NCI-H69 (cell line): Measurements from ENCODE around the gene RAB8A.
"Not testable (repeated sequence)": the region's sequence is repeated elsewhere in the genome, so short reads cannot be mapped to it uniquely, and the experiment has no call there.

Experiments used
- DNase-seq: peaks from one replicate; lab custom pipeline; 2025; lab: John Stamatoyannopoulos, UW

Gene RAB8A

DNA sequence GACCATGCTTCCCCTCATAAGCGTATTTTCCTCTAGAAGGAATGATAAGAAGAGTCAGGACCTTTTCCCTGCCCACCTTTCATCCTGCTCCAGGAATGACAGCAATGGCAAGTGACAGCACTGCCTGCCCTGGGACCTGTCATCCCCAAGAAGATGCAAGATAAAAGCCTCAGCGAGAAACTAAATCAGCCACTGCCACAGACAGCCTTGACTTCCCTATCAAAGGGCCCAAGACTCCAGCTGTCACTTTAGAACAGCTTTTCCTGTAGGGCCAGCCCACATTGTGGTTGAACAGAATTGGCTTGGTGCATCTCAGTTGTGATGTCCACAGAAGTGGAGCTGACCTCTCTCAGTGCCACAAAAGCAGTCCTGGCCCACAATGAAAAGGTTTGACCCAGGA, 1.1 kb downstream of the RAB8A start:
- DNase-seq = no peak

DNA sequence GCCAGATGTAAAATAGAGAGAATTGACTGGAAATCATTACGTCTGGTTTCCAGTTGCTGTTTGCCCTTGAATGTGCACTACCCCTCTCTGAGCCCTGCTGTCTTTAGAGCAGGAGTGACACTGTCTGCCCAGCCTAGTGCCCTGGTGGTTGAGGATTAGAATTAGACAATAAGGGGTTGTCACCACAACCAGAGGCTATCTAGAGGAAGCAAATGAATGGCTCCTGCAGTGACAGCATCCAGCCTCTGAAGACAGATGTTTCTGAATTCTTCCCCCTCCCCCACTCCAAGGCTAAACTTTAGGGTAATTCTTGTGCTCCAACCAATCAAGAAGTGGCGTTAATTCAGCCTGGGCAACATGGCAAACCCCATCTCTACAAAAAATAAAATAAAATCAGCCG, 2.0 kb downstream of the RAB8A start:
- no peak for DNase-seq

DNA sequence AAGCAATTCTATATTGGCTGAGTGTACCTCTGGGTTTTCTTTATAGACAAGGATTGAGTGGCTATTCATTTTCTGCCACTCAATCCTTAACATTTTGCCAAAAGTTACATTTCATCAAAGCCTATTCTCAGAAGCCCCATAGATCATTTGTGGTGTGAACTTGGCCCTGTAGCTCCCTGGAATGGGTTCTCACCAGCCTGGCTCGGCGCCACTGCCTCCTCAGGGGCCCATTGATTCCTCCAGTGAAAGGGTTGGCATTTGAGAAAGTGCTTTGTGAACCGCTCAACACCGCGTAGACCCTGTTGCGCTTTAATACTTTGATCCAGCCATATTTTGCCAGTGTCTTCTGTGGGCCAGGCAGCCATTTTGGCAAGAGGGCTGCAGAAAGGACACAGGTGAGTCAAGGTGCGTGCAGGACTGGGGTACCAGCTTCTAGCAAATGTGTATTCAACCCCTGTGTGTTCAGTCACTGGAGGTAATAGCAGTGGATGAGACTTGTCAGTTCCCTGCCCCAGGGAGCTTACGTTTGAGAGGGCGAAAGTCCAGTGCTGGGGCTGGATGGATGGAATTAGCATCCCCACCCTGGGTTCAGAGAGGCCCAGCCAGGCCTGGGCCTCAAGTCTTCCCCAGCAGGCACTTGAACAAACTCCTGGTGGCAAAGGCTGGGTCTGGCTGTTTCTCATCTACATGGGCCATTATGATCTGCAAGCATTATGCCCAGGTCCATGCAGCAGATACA, 3.8 kb downstream of the RAB8A start:
- no peak for DNase-seq

DNA sequence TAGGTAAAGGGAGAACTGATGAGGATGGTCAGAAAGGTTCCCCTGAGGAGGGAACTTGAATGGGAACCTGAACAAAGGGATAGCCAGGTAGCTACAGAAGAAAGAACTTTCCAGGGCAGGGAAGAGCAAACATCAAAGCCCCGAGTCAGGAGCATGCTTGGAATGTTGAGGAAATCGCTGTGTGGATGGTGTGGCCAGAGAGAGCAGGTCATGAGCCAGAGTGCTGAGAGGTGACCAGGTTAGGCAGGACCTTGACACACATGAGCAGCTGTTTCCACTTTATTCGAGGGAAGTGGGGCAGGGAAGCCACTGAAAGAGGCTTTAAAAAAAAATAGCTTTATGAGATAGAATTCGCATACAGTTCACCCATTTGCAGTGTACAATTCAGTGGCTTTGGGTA, 4.4 kb downstream of the RAB8A start:
- no peak for DNase-seq

DNA sequence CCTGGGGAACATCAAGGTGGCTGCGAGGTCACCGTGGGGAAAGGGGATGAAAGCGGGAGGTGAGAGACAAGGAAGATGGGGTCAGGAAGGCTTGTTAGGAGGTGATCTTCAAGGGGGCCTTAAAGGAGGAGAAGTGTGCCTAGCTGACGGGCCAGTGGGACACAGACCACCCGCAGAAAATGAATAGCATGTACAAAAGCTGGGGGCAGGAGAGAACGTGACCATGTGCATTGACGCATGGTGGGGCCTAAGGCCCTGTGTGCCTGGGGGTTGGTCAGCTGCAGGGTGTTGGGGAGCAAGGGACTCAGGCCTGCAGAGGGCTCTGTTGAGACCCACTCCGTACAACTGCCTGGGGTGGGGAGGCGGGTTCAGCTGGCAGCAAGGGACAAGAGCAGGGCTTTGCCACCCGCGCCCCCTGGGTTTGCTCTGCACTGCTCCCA, 5.9 kb downstream of the RAB8A start:
- DNase-seq = no peak

DNA sequence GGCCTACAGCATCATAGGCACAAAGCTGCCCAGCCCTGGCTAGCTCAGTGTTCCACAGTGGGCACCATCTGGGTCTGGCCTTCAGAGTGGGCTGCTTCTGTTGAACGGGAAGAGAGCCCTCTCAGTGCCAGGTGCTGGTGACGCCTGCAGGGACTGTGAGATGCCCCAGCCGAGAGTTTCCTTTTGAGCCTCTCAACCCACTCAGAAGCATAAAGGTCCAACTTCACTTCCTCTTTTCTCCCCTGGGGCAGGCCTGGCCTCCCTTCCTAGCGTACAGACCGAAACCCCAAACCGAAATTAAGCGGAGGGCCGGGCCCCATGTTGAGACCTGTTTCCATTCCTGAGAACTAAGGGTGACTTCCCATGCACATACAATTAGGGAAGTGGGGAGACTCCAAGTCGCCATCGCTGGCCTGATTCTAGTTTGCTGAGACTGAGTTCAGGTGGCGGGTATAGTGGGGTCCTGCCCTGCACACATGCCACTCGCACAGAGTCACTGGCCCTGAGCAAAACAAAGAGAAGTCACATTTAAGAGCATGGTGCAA, 6.9 kb downstream of the RAB8A start:
- DNase-seq = no peak

DNA sequence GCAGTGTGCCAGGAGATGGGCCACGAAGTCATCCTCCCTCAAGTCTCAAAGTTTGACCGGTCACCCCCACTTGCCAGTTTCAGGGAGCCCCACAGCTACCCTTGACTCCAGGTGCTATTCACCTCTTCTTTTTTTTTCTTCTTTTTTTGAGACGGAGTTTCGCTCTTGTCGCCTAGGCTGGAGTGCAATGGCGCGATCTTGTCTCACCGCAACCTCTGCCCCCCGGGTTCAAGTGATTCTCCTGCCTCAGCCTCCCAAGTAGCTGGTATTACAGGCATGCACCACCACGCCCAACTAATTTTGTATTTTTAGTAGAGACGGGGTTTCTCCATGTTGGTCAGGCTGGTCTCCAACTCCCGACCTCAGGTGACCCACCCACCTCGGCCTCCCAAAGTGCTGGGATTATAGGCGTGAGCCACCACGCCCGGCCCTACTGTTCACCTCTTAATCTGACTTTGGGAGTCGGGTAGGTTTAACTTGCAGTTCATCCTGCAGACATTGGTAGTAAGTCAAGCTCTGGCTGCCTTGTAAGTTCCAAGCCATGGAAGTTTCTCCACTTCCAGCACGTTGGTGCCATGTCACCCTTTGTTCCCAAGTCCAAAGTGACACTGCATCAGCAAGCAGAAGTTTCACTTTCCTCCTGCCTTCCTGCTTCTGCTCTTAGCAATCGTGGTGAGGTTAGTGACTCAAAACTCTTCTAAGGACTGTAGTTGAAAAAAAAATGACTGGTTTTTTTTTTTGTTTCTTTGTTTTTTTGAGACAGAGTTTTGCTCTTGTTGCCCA, 7.6 kb downstream of the RAB8A start:
- DNase-seq = not testable (repeated sequence)

DNA sequence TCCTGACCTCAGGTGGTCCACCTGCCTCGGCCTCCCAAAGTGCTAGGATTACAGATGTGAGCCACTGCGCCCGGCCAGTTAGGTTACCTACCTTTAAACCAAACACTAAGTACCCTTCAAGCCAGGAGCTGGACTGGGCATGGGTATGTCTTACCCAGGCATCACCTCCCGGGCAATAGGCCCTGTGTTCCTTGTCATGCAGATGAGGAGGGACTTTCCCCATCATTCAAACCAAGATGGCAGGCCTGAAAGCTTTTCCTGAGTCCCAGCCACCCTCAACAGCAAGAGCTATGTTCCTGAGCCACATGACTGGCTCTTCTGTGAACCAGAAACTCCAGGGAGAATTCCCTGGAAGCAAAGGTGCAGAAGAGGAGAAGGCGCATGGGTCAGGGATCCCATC, 9.5 kb downstream of the RAB8A start:
- DNase-seq = no peak

DNA sequence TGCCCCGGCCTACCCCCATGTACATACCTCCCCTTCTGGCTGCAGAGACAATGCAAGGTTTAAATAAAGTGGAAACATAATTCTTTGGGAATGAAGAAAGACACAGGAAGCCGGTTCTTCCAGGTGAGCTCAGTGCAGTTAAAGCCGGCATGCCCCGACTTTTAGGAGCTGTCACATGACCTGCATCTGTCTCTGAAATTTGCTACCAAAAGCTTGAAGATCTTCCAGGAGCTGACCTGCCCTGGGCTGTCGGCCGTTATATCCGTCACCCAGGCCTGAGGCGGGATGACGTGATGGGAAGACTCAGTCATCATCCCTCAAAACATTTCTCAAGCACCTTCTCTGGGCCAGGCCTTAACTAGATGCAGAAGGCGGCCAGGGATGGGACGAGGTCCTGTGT, 10.3 kb downstream of the RAB8A start:
- DNase-seq = no peak

DNA sequence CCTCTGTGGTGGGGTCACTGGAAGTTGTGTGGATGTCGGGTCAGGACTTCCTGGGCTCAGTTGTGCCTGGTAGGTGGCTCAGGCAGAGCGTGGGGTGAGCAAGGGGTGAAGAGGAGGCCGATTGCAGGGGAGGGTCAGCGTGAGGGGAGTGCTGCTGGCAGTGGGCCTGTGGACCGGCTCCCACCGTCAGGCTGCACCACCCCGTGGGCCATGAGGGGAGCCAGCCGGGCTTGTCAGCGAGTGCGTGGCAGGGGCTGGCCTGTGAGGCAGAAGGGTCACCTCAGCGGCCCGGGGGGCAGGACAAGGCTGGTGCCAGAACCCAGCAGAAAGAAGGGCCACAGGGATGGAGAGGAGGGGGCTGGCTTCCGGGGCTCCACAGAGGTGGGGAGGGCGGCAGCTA, 13.3 kb downstream of the RAB8A start:
- DNase-seq = no peak

DNA sequence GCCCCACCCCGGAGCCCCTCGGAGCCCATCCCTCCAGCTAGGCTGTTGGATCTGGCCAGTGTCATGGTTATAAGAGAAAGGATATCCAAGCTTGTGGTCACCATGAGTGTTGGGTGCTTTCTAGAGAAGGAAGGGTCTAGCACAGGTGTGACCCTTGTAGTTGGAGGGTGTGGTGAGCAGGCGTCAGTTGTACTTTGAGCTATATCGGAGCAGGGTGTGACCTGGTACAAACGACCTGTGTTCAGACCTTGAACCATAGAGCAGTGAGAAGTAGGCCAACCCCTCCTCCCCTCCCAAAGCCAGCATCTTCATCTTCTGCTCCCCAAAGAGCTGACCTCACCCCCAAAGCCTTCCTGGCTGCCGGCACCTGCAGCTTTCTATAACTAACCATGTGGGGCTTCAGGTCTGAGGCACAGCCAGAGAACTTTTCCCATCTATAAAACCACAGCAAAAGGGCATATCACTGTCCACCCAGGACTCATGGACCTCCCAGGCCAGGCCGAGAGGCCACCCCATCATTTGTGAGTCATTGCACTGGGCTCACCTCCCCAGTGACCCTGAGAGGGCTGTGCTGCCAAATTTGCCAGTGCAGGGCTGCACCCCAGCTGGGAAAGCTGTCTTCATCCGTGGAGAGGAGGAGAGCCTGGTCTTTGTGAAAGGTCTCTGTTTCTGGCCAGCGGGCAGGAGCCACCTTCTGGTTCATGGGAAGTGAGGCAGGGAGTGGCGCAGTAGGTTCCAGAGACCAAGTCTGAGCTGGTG, 14.2 kb downstream of the RAB8A start:
- DNase-seq = no peak

DNA sequence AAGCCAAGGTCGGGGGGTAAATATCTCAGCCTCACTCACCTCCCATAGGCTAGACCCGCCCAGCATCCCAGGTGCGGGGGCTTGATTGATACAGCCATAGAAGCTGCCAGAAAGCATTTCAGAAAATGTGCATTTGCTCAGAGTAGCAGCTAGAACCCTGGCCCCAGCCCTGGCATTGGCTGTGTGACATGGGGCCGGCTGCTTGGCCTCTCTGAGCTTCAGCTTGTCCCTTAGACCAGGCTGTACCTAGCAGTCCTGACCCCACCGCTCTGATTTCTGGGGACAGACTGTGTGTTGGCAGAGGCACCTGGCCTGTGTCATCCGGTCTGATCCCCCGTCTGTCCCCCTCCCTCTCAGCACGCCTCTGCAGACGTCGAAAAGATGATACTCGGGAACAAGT, 15.4 kb downstream of the RAB8A start:
- DNase-seq = no peak

DNA sequence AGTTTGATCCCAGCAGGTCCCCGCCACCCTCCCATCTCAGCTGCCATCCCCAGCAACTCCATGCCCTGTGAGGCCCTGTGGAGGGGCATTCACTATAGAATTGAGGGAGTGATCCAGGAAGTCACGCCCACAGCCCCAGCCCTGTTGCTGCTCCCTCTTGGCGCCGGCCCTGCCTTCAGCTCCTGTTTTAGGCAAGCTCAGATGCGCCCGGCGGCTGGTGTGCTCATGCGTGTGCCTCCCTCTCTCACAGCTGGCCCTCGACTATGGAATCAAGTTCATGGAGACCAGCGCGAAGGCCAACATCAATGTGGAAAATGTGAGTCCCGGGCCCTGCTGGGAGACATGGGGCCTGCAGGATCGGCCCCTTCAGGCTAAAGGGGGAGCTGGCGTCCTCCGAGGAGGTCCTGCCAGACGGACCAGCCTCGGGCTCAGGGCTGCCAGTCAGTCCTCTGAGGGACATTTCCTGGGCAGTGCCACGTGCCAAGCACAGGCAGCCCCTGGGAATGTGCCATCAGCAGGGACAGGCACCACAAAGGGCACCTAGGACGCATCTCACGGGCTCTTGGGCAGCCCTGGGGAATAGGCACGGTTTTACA, 16.2 kb downstream of the RAB8A start:
- no peak for DNase-seq

DNA sequence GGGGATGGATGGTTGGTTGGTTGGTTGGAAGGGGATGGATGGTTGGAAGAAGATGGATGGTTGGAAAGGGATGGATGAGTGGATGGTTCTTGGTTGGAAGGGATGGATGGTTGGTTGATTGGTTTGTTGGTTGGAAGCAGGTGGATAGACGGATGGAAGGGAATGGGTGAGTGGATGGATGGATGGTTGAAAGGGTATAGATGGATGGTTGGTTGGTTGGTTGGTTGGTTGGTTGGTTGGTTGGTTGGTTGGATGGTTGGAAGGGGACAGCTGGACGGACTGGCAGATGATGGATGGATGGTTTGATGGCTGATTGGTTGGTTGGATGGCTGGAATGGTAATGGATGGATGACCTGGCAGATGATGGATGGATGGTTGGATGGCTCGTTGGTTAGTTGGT, 20.0 kb downstream of the RAB8A start:
- DNase-seq = no peak

DNA sequence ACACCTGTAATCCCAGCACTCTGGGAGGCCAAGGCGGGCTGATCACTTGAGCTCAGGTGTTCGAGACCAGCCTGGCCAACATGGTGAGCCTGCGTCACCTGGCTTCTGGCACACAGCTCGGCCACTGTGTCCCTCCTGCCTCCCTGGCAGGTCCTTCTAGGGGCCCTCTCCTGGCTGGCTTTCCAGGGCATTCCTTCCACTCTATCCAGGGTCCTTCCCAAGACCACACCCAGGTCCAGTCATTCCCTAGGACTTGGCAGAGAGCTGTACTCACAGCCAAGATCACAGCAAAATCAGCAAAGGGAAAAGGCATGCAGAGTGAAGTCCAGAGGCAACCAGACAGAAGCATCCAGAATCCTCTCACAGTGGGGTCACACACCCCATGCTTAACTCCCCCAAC, 22.1 kb downstream of the RAB8A start:
- DNase-seq = no peak

DNA sequence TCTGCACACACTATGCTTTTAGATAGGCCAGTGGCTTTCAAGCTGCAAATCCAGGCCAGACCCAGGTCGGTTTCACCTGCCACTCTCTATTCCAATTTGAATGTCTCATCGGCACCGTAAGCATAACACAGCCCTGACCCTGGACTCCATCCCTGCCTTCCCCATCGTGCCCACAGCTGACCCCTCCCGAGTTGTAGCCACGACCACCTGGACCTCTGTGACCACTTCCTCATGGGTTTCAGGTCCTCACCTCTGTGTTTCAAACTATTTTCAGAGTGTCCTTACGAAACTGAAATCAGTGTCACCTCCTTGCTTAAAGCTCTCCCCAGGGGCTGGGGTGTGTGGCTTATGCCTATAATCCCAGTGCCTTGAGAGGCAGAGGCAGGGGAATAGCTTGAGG, 22.8 kb downstream of the RAB8A start:
- no peak for DNase-seq

DNA sequence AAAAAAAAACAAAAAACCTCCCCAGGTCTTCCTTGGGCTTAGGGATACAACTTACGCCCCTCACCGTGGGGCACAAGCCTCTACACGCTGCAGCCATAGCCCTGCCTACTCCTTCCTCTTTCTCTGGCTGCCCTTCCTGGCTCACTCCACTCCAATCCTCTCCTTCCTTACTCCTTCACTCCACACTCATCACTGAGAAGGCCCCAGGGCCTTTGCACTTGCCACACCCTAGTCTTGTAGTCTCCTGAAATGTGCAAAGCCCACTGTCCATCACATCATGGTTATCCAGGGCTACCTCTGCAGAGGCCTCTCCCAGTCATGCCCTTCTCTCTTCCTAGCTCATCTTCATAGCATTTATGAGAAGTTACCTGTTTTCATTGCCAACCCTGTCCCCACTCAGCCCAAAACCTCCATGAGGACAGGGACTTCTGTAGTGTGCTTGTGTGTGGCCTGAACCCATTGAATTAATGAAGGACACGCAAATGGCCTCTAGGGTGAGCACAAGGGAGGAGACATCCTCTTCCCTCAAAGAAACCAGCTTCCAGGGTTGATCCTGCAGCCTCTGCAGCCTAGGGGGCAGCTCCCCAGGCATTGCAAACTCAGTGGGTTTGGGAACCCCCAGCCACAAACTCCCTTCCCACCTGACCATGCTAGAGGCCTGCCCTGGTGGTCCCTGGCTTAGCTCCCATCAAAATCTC, 23.9 kb downstream of the RAB8A start:
- DNase-seq = no peak

DNA sequence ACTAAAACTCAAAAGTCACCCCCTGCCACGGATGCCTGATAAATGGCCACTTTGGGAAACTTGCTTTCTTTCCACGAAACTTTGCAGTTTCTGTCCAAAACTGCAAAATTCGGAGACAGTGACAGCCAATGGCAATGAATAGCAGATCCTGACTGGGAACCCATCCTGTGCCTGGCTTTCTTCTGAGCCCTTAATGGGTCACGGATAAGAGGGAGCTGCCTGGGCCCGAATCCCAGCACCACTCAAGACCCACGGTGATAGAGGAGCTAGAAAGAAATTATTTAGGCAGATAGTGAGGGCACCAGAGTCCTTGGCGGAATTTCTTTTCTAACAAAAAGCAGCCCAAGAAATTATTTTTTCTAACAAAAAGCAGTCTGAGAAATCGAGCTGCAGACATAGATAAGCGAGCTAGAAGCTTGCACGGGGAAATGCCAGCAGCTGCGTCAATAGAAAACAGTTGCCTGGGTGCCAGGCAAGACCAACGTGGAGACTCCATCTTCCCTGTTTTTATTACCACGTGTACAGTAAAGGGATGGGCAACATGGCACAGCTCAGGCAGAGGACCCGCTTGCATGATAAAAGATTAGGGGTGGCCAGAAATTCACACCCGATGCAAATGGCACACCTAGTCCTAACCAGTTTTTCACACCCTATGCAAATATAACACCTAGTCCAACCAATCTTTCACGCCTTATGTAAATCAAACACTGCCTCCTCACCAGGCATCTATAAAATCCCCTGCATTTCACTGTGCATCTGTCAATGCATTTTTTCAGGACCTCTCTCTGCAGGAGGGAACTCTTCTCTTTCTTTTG, 24.7 kb downstream of the RAB8A start:
- no peak for DNase-seq

DNA sequence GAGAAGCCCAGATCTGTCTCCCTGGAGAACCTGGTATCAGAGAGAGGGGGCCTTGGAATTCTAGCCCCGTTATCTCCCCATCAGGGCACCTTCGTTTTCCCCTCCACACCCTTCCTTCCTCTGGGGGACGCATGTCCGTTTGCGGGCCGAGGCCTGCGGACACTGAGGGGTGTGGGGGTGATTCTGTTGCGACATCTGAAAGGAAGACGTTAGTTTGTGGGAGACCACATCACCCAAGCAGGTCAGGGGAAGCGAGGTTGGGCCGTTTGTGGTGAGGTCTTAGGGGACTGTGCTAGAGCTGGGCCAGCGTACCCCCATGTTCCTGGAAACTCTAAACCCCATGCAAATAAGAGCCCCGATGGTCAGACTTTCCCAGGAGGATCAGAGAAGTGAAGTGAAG, 28.1 kb downstream of the RAB8A start:
- no peak for DNase-seq

DNA sequence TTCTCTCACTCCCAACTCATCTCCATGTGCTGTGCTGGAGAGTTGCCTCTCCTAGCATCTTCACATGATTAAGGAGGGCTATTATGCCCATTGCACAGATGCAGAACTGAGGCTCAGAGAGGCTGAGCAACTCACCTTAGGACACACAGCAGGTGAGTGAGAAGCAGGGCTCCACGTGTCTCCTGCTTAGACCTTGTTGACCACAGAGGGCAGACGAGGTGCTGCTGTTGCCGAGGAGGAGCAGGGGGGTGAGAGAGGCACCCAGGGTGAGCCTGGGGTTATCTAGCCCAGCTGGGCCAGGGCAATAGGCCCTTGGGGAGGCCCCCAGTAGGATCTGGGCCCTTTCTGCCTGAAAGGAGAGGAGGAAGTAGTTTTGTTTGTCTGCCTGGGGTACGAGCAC, 29.4 kb downstream of the RAB8A start:
- DNase-seq = no peak
